HG03520 (cell line): ENCODE measurements around the gene RFX4.
"Not testable (repeated sequence)": the region's sequence is repeated elsewhere in the genome, so short reads cannot be mapped to it uniquely, and the experiment has no call there.

Source experiments
- ATAC-seq: cut with Tn5 transposase; IDR thresholded peaks from one replicate; pipeline ENCODE4 v1.9.1; 2021; ENCODE audit warnings: mild to moderate bottlenecking, moderate library complexity; ENCODE audit not compliant: unreplicated experiment

Gene RFX4

GRCh38 chr12:106685381-106685780 is 102.6 kb downstream of the RFX4 start:
- no peak for ATAC-seq

DNA sequence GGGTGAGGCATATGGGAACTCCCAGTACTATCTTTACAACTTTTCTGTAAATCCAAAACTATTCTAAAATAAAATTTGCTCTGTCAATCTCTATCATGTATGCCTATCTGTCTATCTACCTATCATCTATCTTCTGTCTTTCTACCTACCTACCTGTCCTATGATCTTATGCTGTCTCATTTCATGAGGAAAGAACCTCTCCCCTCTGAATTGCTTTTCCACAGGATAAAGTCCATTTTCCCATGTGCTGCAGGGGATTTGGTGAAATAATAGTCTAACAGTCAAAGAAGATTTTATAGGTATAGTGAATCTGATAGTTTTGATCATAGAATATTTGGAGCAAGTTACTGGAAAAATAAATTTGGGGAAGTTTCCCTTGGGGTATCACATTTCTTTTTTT is 104.9 kb downstream of the RFX4 start:
- no peak for ATAC-seq

DNA sequence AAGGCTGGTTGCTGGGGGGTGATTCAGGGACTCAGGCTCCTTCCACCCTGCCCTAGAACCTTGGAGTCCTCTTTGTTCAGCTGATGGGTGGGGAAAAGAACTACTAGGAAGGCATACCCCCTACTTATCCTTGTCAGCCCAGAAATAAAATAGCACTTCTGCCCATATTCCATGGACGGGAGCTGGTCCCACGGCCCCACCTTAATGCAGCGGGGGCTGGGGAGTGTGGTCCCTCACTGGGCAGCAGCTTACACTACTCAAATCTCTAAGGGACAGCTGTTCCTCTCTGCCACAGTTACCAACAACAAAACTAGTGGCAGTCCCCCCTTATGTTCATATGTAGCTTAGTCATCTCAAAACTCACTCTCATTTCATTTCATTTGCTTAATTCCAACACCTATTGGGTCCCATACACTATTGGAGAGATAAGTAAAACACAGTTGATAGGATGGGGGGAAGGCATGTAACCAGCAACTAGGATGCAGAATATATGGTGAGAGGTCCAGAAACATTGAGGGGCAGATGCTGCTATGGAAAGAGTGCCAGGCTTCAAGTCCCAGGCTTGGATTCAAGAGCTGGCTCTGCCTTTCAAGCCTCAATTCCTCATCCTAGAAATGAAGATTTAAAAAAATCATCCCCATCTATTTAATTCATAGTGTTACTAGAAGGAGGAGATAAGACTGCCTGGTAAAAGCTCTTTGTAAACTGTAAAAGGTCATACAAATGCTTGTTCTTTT is 107.9 kb downstream of the RFX4 start:
- no peak for ATAC-seq

GRCh38 chr12:106692033-106692432 is 109.2 kb downstream of the RFX4 start:
- ATAC-seq = not testable (repeated sequence)

DNA sequence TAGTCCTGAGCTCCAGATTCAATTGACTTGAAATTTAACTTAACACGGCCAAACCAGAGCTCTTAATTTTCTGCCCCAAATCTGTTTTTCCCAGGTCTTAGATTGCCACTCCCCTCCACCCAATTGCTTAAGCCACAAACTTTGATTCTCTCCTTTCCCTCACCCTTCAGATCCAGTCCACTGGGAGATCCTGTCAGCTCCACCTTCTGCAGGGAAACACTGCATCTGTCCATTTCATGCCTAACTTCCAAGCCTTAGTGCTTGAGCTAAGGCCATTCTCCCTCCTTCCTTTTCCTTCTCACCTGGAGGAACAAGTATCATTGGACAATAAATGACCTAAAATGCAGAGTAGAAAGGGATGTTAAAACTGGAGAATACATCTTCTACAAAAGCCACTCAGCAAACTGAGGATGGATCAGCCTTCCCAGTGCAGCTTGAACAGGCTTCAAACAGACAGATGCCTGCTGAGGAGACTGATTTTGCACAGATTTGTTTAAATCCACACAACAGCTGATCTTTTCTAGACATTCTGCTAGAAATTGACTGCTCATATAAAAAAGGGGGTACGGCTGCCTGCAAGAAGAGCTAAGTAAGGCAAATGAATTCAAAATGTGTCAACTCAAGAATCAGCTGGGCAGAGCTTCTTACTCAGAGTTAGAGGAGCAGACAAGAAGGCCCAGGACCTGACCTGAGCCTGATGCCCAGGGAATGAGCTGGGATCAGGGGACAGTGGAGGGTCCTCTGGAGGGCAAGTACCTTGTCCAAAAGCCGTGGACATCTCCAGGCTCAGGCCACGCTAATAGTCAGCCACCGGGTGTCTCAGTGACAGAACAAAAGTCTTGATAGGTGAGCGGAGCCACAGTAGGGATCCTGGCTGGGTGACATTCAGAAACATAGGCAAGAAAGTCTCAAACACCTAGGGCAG is 110.4 kb downstream of the RFX4 start:
- ATAC-seq = no peak

DNA sequence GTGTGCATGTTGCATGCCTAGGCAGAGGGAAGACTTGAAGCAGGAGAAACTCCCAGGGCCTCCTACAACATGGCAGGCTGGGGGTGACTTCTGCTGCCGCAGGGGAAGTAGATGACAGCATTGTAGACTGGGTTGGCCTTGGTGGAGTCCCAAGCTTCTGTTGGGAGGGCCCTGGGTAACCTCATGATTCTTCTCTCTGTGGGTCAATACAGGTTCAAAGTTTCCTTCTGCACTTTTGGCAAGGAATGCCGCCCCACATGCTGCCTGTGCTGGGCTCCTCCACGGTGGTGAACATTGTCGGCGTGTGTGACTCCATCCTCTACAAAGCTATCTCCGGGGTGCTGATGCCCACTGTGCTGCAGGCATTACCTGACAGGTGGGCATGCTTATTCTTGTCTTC is 113.3 kb downstream of the RFX4 start:
- no peak for ATAC-seq

GRCh38 chr12:106696681-106697417 is 114.0 kb downstream of the RFX4 start:
- ATAC-seq = no peak

- ATAC-seq = no peak
Measured at GRCh38 chr12:106704081-106704480, 121.3 kb downstream of the RFX4 start.

DNA sequence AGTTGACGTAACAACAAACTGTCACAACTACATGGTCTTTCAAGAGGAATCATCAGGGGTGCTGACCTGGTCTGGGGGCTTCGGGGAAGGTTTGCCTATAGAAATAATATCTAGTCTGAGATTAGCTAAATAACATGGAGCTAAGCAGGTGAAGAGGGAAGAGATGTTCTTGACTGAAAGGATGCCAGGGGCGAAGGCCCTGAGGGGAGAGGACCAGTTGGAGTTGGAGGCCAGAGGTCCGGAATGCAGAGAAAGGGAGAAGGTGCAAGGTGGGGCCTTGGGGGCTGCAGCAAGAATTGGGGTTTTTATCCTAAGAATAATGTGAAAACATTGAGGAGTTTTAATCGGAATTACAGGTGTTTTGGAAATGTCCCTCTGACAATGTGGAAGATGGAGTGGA is 123.2 kb downstream of the RFX4 start:
- ATAC-seq = no peak

DNA sequence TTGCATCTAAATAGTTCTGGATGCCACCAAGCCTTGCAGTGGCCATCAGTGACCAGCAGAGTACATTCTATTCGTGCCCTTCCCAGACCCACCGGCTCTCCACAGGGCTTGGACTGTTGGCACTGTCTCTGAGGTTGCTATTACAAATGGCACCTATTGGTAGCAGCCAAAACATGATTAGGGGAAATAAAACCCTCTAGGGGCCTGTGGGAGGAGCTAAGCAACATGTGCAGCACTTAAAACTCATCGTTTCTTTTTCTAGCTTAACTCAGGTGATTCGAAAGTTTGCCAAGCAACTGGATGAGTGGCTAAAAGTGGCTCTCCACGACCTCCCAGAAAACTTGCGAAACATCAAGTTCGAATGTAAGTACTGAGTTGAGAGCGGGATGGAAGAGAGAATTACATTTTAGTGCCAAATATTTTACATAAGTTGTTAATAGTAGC is 126.3 kb downstream of the RFX4 start:
- ATAC-seq = no peak

DNA sequence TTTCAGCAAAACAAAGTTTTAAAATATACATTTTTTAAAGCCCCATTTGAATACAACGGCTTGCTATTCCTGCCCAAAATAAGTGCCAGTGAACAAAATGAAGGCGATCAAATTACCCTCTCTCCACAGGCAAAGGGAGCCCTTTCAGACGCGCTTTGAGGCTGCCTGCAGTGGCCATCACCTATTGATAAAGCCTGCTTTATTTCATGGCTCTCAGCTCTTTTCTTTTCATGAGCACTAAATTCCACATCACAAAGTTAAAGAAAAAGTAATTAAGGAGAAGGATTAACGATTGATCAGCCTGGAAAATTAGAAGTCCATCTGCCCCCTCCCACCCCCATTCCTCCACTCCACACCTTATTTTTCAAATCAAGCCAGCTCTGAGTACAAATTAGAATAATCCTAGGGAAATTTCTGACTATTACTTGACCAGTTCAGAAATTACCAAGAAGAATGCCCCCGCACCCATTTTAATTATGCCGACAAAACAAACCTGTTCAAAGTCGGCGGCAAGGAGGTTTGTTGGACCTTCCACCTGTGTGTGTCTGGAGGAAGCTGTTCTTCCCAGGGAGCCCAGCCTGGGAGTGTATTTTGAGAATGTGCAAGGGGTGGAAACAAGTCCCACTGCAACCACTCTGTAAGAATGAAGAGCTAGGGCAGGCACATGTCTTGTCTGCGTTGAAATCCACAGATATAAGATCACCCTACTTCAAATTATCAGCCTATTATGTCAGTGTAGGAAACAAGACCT is 127.5 kb downstream of the RFX4 start:
- no peak for ATAC-seq

- ATAC-seq = no peak
Measured at GRCh38 chr12:106711316-106711715, 128.5 kb downstream of the RFX4 start.

DNA sequence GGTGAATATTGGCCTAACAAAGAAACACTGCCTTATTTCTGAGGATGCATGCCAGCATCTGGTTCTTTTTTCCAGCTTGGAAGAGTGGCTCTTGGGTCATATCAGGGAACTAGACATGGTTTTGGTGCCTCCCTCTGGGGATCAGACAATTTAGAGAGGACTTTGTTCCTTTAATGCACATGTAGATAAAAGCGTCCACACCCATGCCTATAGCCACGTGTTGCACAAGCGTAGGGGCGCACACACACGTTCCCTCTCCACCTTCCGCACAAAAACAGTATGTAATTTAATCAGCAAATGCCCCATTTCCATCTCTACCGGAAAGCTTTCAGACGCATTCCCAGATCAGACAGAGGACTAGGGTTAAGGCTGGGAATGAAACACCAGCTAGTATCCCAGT is 130.0 kb downstream of the RFX4 start:
- no peak for ATAC-seq

GRCh38 chr12:106714926-106715325 is 132.1 kb downstream of the RFX4 start:
- ATAC-seq = no peak

- ATAC-seq = no peak
Measured at GRCh38 chr12:106715582-106715981, 132.8 kb downstream of the RFX4 start.

GRCh38 chr12:106717673-106718072 is 134.9 kb downstream of the RFX4 start:
- no peak for ATAC-seq

GRCh38 chr12:106719879-106720278 is 137.1 kb downstream of the RFX4 start:
- ATAC-seq = no peak

DNA sequence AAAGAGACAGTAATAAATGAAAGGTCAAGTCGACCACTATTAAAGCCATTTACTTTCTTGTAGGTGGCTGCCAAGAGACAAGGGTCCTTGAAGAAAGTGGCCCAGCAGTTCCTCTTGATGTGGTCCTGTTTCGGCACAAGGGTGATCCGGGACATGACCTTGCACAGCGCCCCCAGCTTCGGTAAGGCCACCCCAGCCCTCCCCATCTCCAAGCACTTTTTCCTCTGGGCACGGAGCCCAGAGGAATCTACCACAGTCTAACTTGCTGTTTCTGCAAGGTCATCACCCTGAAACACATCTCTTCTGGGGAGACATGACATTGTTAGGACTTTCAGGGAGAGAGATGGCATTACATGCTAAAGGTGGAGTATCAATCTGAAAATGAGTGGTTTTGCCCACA is 137.9 kb downstream of the RFX4 start:
- ATAC-seq = no peak

- no peak for ATAC-seq
Measured at GRCh38 chr12:106721915-106722314, 139.1 kb downstream of the RFX4 start.

DNA sequence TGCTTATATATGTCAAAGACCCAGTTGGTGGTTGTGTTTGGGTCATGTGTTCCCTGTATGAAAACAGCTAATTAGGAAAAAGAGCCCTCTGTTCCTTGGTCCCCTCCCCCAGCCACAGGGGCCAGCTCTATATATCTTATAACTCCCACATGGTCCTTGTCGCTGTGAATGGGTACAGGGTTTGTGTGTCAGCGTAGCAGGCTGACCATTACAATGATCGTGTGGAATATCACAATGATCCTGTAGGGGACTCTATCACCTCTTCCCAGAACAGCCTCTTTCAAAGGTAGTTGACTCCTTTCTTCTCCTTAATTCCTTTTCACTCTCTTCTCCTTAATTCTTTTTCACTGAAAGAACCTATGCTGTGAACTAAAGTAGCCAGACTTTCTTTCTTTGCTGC is 140.0 kb downstream of the RFX4 start:
- no peak for ATAC-seq

DNA sequence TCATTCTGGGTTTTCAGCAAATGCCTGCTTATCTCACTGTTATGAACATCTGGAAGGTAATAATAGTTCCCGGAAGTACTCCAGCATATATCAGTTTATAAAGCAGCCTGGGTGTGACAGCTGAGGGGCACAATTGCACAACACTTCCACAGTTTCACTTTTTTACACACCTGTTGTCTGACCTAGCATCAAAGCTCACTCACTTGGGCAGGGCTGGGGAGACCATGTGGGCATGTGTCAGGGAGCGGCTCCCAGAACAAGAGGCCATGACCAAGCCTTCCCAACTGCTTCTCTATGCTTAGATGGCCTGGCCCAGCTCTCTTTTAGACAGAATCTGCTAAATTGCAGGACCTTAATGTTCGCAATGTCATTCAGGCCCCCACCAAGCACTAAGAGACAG is 140.6 kb downstream of the RFX4 start:
- ATAC-seq = no peak
